LoVo (cell line): Measurements from ENCODE around the gene AJM1.
"Not testable (repeated sequence)": the region's sequence is repeated elsewhere in the genome, so short reads cannot be mapped to it uniquely, and the experiment has no call there.

Source experiments
- DNase-seq: peaks from one replicate; pipeline ENCODE4 v3.0.0-alpha.2; 2016; ENCODE audit warnings: low spot score

AJM1 gene

DNA sequence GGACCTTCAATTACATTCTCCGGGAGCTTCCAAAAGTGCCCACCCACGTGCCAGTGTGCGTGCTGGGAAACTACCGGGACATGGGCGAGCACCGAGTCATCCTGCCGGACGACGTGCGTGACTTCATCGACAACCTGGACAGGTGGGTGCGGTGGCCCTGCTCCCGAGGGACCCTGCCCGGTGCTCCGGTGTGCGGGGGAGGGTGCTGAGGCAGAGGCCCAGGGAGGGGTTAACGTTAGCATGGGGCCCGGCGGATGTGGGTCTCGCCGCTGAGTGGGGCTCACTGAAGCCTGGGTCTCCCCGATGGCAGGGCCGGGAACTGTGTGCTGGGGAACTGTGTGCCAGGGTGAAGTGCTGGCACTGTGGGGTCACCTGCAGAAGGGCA is 10.6 kb upstream of the AJM1 start:
- DNase-seq, result no peak

DNA sequence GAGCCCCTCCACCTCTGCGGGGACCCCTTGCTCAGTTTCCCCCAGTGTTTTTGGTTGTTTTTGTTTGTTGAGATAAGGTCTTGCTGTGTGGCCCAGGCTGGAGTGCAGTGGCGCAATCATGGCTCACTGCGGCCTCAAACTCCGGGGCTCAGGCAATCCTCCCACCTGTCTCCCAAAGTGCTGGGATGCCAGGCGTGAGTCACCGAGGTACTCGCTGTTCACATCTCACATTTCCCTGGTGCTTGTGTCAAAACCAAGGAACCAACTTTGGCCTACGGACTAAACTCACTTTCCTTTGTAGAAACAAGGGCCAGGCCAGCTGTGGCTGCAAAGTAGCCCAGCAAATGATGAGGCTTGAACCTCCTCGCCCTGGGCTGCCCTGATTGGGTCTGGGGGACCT is 9.7 kb upstream of the AJM1 start:
- no peak for DNase-seq

DNA sequence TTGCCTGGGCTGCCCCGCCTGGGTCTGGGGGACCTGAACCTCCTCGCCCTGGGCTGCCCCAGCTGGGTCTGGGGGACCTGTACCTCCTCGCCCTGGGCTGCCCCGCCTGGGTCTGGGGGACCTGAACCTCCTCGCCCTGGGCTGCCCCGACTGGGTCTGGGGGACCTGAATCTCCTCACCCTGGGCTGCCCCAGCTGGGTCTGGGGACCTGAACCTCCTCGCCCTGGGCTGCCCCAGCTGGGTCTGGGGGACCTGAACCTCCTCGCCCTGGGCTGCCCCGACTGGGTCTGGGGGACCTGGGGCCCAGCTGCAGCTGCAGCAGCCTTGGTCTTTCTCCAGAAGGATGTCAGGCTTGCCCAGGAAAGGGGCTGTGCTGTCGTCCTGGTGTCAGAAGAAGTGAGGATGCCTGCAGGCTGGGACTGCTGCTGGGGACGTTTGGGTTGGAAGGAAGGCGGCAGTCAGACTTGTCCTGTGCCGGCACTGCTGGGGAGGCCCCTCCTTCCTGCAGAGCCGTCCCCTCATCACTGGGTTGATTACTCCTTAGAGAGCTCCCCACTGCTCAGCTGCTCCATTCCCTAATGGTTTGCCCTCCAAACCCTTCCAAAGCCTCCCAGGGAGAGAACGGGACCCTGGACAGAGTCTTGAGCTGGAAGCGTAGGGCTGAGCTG is 8.8 kb upstream of the AJM1 start:
- DNase-seq, result not testable (repeated sequence)

DNA sequence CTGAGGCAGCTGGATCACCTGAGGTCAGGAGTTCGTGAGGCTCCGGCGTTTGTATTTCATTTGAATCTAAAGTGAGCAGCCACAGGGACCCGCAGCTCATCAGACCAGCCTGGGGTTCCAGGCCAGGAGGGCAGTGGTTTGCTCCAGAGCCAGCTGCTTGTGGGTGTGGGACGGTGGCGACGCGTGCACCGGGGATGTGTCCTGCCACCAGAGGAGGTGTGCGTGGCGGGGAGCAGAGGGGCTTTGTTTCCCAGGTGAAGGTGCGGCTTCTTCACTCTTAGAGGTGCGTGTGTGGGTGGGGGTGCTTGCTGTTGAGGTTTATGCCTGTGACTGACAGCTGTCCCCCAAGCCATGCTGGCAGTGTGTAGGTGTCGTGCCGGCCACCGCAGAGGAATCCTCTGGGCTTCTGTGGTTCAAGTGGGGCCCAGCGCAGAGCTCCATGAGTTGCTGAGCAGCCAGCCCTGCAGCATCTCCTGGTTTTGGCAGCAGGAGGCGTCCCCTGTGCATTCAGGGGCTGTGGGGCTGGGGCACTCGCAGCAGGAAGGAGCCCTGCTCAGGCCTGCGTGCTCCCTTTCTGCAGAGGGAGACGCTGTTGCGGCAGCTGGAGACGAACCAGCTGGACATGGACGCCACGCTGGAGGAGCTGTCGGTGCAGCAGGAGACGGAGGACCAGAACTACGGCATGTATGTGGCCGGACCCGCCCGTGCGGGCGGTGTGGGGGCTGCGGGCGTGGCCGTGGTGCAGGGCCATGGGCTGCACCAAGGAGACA is 6.9 kb upstream of the AJM1 start:
- no peak for DNase-seq

DNA sequence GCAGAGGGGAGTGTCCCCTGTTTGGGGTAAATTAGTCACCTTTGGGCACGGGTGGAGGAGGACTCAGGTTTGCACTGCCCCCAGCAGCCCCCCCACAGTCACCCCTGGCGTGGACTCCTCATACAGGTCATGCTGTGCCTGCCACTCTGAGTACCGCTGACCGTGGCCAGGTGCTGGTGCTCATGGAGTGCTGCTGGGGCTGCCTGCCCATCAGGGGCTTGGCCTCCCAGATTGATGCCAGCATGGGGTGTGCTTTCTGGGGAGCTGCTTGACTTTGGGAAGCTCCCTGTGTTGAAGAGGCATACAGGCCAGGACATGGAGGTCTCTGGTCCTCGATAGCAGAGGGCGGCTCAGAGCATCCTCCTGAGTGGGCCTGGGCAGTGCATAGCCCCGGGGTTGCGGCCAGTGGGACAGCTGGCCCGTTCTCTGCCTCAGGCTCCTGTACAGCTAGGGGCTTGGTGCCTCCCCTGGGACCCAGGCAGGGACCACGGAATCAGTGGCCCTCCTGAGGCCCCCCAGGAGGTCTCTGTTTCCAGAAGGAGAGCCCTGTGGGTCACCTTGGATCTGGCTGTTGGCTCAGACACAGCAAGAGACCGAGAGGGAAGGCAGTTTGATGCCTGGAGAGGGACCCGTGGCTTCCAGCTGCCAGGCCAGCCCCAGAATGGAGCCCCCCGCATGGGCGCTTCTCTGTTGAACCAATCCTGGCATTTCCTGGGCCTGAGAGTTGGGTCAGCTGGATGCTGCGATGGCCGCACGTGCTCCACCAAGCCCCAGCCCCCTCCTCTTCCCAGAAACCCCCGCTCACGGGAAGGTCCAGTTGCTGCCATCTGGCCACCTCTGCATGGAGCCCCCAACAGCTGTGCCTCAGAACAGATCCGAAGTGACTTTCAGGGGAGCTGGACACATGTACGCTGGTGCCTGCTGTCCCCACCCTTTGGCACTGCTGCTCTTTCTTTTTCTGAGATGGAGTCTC is 6.1 kb upstream of the AJM1 start:
- no peak for DNase-seq

DNA sequence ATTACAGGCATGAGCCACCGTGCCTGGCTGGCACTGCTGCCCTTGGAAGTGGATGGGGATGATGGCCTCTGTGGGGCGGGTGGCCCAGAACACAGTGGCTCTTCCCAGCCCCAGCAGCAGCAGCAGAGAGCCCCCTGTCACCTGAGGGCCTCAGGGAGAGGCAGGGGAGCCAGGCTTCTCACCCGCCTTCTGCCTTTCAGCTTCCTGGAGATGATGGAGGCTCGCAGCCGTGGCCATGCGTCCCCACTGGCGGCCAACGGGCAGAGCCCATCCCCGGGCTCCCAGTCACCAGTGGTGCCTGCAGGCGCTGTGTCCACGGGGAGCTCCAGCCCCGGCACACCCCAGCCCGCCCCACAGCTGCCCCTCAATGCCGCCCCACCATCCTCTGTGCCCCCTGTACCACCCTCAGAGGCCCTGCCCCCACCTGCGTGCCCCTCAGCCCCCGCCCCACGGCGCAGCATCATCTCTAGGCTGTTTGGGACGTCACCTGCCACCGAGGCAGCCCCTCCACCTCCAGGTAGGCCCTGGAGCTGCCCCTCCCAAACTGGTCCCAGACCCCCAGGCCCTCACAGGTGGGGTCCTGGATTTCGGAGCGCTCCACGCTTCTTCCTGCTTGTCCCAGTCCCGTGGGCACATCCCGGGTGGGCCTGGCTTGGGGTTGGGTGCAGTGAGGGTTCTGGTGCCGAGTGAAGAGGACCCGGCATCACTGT is 5.0 kb upstream of the AJM1 start:
- DNase-seq, result no peak

DNA sequence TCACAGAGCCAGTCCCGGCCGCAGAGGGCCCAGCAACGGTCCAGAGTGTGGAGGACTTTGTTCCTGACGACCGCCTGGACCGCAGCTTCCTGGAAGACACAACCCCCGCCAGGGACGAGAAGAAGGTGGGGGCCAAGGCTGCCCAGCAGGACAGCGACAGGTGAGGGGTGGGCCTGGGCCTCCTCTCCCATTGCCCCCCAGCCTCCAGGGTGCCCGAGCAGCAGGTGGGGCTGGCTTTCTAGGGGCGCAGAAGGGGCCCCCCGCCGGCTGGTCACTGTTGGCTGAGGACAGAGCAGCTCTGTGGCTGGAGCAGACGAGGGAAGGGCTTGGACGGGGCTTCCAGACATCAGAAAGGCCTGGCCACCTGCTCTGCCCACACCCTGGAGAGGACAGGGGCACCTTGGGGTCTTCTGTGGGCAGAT is 4.4 kb upstream of the AJM1 start:
- not testable (repeated sequence) for DNase-seq

DNA sequence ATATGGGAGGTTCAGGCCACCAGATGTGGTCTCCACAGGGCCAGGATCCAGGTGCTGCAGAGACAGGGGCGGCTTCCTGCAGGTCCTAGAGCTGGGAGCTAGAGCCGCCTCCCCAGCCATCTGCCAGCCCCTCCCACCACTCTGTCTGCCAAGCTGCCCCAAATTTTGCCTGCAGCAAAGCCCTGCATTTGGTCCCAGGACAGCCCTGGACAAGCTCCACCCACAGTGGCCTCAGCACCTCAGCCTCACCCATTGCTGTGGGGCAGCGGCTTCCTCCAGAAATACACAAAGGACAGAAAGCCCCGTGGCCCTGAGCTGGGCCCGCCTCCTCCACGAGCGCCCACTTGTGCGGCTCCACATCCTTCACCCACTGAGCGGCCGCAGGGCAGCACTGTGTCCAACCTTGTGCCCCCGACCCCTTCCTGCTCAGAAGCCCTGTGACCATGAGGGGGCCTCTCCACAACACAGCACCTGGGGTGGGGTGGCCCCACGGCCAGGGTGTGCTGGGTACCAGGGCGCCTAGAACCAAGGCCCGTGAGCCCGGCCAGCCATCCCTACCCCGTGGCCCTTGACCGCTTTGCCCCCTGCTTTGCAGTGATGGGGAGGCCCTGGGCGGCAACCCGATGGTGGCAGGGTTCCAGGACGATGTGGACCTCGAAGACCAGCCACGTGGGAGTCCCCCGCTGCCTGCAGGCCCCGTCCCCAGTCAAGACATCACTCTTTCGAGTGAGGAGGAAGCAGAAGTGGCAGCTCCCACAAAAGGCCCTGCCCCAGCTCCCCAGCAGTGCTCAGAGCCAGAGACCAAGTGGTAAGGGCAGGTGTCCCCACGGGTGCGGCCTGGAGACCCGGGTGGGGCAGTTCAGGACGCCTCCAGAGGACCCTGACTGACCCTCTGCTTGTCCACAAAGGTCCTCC is 3.7 kb upstream of the AJM1 start:
- no peak for DNase-seq

DNA sequence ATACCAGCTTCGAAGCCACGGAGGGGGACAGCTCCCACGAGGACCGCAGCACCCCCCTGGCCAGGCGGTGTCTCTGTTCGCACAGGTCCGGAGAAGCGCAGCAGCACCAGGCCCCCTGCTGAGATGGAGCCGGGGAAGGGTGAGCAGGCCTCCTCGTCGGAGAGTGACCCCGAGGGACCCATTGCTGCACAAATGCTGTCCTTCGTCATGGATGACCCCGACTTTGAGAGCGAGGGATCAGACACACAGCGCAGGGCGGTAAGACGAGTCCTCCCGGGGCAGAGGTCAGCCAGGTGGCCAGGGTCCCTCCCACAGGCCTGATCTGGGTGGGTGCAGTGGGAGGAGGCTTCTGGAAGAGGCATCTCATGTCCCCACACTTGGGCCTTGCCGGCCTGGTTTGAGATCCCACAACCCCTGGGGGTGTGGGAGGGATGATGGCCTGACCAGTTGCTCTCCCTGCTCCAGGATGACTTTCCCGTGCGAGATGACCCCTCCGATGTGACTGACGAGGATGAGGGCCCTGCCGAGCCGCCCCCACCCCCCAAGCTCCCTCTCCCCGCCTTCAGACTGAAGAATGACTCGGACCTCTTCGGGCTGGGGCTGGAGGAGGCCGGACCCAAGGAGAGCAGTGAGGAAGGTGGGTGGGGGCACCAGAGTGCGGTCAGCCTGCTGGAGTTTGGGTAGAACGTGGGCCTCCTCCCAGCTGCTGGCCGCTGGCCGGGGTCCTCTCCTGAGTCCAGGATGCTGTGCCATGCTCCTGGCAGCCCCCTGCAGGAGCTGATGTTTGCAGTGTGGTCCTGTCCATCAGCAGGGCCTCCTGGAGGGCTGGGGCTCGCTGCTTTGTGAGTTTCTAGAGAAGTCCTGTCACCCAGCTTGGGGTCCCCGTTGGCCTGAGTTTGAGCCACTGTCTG is 2.8 kb upstream of the AJM1 start:
- no peak for DNase-seq

DNA sequence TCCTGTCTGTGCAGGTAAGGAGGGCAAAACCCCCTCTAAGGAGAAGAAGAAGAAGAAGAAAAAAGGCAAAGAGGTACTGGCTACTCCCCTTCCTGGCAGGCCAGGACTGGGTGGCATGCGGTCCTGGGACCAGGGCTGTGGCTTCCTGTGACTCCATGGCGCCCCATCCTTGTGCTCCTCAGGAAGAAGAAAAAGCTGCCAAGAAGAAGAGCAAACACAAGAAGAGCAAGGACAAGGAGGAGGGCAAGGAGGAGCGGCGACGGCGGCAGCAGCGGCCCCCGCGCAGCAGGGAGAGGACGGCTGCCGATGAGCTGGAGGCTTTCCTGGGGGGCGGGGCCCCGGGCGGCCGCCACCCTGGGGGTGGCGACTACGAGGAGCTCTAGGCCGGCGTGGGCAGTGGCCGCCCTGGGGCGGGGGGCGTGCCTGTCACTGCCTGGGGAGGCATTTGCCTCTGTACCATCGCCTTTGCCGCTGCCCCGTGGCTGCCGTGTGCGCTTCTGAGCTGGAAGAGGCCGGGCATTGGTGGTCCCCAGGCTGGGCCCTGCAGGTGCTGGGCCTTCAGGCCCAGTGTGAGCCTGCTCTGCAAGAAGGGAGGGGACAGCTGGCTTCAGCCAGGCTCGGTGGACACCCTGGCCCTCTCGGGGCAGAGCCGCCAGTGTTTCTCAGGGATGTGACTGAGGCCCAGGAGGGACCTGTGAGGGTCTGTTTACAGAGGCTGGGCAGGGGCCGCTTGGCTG is 2.0 kb upstream of the AJM1 start:
- no peak for DNase-seq

DNA sequence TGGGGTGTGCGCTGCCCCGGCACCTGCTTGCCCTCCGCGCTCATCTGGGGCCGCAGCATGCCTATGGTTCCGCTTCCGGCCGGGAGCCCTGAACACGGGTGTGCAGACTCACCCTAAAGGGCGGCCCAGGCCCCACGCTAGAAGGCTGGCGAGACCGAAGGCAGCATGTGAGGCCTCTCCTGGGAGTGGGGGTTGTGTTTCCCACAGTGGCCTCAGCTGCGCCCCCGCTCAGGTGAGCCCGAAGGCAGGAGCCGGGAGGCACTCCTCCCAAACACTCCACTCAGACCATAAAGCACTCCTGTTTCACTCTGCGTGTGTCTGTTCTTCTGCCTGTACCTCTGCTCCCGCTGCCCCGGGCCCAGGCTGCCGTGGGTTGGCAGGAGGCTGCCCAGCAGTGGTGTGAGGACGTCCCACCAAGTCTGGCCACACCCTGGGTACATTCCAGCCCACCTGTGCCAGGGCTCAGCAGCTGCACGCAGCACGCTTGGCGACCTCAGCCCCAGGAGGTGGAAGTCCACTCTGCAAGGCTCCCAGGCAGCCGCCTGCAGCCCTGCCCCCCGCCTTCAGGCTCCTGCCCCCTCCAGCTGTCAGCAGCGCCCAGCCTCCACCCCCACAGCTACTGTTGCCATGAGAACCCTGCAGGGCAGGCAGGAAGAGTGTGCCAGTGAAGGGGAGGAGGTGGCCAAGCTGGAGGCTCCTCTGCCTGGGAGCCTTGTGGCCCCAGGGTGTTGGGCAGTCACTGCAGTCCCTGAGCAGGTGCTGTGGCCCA is 1.2 kb upstream of the AJM1 start:
- no peak for DNase-seq

DNA sequence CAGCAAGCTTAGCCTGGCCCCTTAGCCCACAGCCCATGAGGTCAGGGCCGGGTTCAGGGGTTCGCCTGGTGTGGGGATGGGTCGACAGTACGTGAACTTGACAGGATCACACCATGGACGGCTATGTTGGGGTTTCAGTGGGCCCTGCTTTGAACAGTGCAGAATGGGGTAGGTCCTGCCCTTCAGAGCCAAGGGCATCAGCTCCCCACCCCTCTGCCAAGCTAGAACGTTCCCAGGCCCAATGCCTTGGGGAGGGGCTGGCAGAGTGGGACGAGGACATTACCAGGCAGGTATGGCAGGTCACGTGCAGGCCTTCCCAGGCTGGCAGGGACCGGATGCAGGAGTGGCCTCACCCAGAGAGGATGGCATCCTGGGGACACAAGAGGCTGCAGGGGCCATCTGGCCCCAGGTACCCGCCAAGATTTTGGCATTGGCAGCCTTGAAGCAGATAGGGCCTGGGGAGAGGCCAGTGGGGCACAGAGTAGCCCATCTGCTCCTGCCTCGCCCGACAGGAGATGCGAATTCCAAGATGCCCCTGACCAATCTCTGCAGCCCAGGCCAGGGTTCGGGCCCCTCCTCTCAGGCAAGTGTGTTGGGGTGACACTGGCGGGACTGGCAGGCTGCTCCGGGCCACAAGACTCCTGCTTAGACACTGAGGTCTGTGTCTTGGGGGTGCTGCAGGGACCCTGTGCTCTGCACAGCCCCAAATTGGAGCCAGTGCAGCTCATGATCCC is 465 bp upstream of the AJM1 start:
- not testable (repeated sequence) for DNase-seq

DNA sequence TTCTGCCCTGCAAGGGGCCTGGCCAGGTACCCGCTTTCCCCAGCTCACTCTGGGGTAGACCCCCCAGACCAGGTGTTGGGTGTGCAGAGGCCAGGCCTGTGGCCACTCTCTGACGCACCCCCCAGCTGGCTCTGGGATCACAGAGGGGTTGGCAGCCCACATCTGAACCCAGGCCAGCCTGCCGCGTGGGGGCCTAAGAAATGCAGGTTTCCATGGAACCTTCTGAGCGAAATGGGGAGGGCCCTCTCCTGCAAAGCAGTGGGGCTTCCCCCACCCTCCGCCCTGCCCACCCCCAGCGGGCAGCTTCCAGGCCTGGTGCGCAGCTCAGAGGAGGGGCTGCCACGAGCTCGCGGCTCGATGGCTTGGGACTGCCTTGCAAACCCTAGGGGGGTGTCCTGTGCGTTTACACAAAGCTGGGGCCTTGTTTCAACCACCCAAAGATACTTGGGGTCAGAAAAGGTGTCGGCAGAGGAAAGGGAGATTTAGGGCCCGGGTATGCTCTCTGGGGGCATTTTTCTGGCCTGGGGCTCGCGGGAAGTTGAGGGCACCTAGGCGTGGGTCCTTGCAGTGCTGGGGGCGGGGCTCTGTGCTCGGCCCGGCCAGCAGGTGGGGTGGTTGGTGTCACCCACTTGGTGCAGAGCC is 1.0 kb downstream of the AJM1 start:
- not testable (repeated sequence) for DNase-seq

DNA sequence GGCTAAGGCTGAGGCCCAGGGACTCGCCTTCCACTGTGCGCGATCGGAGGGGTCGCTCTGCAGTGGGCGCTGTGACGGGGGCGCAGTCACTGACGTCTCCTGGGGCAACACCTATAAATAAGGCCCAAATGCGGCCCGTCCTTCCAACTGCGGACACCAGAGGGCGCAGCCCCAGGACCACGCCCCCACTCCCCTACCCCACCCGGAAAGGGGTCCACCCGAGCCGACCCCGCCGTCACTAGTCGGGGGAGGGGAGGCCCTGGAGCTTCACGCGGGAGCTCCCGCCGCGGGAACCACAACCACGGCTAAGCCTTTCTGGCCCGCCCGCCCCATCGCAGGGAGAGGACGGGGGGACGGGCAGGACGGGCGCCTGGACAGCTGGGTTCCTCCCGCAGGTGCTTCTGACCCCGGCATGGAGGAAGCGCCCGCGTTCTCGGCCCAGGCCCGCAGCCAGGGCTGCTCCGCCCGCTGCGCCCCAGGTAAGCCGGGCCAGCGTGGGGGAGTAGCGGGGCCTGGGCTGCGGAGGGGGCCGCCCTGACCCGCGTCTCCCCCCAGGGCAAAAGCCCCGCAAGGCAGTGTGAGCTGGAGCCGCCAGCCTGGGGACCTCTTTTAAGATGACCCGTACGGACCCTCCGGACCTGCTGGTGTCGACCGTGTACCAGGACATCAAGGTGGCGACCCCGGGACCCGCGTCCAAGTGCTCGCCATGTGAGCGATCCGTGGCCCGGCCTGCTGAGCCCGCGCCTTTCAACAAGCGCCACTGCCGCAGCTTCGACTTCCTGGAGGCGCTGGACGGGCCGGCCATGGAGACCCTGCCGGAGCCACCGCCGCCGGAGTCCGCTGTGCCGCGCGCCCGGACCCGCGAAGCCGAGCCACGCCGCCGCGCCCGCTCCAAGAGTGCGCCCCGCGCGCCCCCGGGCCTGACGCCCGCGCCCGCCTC is 1.8 kb downstream of the AJM1 start:
- DNase-seq, result not testable (repeated sequence)

DNA sequence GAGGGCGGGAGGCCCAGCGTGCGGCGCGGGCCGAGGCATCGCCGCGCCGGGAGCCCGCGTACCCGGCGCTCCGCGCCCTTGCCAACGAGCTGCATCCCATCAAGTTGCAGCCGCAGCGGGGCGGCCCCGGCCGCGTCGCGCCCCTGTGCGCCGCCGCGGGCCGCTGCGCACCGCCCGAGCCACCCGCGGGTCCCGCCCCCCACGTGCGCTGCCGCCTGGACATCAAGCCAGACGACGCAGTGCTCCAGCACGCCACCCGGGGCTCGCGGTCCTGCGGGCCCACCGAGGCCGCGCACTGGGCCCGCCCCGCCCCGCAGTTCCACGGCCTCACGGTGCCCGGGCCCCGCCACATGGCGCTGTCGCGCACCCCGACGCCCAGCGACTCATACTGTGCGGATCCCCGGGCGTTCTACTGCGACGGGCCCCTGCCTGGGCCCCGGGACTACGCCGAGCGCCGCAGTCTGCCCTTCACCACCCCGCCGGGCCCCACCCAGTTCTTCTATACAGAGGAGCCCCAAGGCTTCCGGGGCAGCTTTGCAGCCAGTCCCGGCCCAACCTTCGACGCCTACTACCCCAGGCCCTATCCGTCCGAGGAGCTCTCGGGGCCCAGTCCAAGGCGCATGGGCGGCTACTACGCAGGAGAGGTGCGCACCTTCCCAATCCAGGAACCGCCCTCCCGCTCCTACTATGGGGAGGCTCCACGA is 2.6 kb downstream of the AJM1 start:
- no peak for DNase-seq
